IPS-18c (cell line): Measurements from ENCODE around the gene ZDHHC17.

Source experiments
- H3K4me3 ChIP-seq: 2 replicates; pipeline ENCODE4 v1.7.0; 2013; ENCODE audit warnings: low read depth, mild to moderate bottlenecking, low read length, moderate library complexity; ENCODE audit not compliant: insufficient read depth
- H3K9me3 ChIP-seq: one replicate; pipeline ENCODE4 v1.6.1; 2013; ENCODE audit warnings: mild to moderate bottlenecking, low read length, moderate library complexity; ENCODE audit not compliant: control insufficient read depth, insufficient read depth

Gene ZDHHC17

DNA sequence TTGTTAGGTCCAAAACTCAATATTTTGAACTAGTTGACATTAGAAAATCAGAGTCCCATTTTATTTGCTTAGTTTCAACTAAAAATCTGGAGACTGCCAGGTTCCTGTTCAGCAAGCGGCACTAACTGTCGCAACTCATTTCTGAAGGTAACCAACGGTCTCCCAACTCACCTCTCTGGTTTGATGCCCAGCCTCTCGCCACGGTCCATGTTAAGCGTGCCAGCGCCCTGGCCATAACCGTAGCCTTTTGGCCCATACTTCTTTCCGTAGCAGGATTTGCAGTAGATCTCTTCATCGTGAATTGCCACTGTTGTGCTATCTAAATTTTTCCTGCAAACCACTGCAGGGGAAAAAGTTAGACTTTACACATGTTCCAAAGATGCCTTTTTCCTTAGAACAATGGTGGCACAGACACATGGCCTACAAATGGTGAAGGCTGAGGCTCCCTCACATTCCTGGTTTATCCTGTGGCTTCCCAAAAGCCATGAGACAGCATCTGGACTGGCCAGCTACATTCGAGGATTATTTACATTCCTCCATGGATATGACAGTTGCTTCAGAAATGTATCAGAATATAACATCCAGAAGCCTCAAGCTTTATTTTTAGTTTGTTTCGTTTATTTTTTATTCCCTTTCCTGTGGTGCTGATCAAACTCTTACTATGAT, 99.2 kb downstream of the ZDHHC17 start:
- Histone ChIP-seq H3K9me3 (no peaks in the 10 kb centered on the region), H3K4me3 (no peak overlapping the region)

DNA sequence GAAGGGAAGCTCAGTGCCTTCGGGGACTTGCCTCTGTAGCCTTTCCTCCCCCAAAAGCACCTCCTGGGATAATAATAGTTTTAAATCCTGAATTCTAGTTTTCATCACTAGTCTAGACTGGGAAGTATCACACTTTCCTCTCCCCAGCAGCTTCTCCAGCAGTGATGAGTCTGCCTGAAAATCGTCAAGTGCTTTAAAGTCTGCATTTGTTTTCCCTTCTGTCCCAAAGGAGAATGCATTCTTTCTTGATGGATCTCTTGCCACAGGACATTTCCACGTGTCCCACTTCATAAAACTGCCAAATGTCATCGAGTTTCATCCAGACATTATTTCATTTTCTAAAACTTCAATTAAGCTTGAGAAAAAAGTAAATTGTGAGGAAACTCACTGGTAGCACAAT, 99.9 kb downstream of the ZDHHC17 start:
- no peaks in the 10 kb centered on the region for H3K9me3 ChIP-seq
- H3K4me3 ChIP-seq = no peak overlapping the region

DNA sequence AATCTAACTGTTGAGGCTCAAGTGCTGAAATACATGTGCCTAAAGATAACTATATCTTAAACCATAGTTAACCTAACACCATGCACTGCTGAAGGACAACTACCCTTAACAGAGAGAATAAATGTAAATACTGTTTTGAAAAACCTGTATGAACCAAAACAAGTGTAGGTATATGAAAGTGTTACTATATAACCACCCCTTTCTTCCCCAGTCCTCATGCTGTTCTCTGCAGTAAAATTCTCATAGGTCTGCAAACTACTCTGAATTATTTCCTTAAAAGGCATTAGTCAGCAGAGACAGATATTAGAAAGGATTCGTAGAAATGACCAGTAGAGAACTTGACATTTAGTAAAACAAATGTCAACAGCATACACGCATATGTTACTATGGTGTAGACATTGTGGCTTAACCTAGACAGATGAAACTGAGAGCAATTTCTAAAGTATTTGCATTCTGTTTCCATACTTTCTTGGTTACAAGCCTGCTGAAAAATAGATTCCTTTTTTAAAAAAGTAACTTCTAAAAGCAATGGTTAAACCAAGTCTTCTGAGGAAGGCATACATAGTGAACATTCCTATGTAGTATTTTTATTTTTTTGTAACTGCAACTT, 101.0 kb downstream of the ZDHHC17 start:
- H3K4me3 ChIP-seq = no peak overlapping the region
- H3K9me3 ChIP-seq = no peaks in the 10 kb centered on the region

DNA sequence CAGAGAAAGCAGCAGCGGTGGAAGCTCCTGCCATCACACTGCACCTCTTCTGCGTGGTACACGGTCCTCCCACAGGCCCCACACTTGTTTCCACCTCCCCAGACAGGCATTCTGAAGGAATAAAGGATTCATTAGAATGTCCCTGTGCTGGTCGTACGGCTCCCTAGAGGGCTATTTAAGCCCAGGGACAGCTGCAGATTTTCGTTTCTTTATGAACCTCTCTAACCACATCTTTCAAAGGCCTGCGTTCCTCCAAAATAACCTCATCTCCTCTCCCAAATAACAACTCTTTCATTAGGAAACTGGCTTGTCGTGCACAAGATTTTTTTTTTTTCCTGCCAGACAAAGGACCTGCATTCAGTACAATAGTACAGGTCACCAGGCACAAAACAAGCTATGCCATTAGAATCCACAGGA, 102.2 kb downstream of the ZDHHC17 start:
- H3K9me3 ChIP-seq = no peaks in the 10 kb centered on the region
- H3K4me3 ChIP-seq = no peak overlapping the region

DNA sequence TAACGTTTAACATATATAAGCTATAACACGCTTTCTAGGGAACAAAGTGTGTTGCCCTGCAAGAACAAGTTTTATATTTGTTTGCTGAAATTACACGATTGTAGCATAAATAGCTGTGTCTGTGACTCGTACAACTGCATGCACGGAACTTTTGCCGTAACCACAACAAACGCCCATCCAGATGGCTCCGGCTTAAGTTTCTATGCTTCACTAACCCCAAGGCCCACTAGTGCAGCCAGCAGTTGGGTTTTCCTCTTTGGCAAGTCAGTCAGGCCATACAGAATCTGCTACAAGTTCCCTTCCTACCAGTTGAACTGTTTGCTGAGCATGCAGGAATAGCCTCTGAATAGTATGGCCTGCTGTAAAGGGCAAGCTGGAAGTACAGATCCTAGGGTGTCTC, 102.8 kb downstream of the ZDHHC17 start:
- Histone ChIP-seq H3K4me3 (no peak overlapping the region), H3K9me3 (no peaks in the 10 kb centered on the region)

DNA sequence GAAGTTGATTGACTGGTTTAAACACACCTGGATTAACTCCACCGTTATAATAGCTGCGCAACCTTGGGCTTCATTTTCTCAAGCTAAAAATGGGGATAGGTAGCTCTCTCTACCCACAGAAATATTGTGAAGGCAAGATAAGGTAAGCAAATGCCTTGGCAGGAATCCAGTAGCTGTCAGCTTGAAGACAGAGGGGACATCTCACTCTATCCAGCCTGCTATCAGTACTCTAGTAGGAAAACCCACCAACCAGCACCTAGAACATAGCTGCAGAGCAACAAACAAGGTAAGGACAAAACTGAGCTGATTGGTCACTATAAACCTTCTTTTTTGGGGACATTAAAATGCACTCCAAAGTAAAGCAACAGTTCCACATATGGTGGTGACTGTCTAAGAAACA, 107.2 kb downstream of the ZDHHC17 start:
- Histone ChIP-seq H3K9me3 (no peaks in the 10 kb centered on the region), H3K4me3 (no peak overlapping the region)

DNA sequence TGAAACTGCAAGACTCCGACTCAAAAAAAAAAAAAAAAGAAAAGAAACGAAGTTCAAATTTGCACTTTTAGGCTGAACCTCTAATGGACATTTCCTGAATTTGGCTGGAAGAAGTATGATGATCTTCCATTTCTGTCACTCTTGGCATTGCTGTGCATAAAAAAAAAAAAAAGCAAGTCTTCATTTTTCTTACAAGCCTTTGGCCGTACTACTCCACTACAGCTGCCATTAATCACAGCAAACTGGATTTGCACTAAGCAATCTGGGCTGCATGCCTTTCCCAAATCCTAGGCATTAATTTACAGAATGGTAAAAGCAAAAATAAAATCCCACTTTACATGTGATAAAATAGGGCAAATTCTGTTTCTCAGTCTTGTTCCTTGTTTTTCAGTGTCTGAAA, 107.8 kb downstream of the ZDHHC17 start:
- H3K9me3 ChIP-seq = no peaks in the 10 kb centered on the region
- no peak overlapping the region for H3K4me3 ChIP-seq

DNA sequence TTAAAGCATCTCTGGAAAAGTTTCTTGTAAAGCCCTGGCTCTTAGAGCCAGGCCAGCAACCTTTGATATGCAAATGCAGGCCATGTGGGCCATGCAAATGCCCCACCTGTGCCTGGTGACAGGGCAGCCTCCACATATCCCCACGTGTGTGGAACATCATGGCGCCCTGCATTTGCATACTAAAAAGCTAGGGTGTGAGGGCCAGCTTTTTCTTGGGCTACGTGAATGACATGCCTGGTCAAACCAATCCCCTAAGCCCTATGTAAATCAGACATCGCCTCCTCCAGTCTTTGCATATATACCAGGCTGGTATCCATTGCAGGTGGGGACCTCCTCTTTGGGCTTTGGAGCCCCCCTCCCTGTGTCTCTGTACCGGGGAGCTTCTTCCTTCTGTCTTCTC, 108.5 kb downstream of the ZDHHC17 start:
- no peaks in the 10 kb centered on the region for H3K9me3 ChIP-seq
- no peak overlapping the region for H3K4me3 ChIP-seq

DNA sequence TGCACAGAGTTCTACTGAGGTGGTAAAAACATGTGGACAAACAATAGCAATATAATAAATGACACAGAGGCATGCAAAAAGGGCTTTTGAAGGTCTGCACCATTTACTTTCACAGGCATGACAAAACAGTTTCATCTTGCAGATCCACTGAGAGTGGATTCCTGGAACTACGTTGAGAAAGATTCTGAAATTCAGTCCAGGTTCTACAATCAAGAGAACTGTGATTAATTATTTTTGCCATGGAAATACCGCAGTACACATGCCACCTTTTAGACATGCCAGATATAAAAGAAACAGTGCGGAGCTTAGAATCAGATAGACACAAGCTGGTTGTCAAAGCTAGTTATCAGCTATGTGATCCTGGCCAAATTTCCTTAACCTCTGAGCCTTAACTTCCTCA, 110.1 kb downstream of the ZDHHC17 start:
- no peak overlapping the region for H3K4me3 ChIP-seq
- H3K9me3 ChIP-seq = no peaks in the 10 kb centered on the region

DNA sequence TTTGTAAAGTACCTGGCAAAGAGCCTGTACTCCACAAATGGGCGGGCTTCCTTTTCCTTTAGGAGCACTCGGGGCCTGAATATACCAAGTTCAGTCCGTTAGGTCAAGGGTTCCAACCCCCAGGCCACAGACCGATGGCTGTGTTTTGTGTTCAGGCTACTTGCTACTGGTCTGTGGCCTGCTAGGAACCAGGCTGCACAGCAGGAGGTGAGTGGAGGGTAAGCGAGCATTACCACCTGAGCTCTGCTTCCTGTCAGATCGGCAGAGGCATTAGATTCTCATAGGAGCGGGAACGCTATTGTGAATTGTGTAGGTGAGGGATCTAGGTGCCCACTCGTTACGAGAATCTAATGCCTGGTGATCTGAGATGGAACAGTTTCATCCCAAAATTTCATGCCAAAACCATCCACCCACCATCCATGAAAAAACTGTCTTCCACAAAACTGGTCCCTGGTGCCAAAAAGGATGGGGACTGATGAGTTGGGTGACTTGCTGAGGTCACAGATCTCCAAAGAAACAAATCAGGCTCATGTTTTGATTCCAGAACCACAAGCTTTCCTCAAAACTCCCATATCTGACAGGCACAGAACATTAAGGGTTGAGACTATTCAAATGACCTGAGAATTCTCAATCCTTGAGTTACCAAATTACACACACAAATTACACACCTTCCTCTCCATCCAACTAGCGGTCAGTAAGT, 110.7 kb downstream of the ZDHHC17 start:
- H3K9me3 ChIP-seq = no peaks in the 10 kb centered on the region
- no peak overlapping the region for H3K4me3 ChIP-seq

DNA sequence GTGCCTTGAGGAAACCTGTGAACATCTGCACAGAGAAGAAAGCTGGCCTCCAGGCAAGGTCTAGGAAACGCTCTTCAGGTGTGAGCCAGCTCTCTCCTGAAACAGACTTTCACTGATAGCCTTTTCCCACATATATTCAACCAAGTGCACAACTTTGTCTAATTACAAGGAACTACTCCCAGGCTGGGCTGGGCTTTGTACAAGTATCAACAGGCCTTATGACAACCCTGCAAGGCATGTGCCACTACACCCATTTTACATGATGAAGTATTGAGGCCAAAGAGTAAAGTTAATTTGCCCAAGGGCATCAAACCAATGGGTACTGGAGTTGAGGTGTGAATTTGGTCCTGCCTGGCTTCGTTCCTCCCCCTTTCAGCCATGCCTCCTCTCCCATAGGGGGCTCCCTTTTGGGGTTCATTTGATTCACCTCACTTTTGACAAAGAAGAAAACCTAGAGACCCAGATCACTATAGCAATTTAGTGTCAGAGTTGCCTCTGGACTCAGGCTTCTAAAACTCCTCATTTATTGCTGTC, 112.8 kb downstream of the ZDHHC17 start:
- Histone ChIP-seq H3K9me3 (no peaks in the 10 kb centered on the region), H3K4me3 (no peak overlapping the region)

DNA sequence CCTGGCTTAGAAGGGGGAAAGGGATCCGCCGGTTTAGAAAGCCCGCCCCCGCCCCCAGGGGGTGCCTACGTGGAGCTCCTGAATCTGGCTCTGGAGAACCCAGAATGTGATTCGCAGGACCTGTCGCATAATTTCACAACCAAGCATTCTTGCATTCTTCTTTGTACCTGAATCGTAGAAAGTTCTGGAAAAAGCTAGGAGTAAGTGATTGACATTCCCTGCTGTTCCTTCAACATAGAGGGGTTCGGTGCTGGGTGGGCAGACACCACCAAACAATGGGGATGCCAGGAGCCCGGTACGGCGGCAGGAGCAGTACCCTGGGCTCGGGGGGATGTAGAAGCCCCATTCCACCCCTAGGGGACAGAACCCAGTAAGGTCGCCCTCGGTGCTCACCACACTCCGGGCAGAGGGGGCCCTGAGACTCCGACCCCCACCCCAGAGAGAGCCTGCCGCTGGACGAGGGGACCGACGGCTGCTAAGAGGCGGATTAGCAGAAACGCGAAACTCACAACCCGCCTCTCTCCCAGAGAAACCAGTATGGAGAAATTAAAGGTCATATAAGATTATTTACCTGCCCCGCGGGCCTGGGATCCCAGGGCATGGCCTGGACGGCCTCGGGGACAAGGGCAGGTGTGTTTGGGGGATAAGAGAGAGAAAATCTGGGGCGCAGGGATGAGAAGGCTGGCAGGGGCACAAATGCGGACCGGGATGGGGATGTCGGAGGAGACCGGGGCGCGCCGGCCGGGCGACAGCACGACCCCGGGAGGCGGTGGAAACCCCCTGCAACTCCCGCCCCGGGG, 114.4 kb downstream of the ZDHHC17 start:
- Histone ChIP-seq H3K9me3 (no peaks in the 10 kb centered on the region), H3K4me3 (peak overlapping the region; percentile 92)

DNA sequence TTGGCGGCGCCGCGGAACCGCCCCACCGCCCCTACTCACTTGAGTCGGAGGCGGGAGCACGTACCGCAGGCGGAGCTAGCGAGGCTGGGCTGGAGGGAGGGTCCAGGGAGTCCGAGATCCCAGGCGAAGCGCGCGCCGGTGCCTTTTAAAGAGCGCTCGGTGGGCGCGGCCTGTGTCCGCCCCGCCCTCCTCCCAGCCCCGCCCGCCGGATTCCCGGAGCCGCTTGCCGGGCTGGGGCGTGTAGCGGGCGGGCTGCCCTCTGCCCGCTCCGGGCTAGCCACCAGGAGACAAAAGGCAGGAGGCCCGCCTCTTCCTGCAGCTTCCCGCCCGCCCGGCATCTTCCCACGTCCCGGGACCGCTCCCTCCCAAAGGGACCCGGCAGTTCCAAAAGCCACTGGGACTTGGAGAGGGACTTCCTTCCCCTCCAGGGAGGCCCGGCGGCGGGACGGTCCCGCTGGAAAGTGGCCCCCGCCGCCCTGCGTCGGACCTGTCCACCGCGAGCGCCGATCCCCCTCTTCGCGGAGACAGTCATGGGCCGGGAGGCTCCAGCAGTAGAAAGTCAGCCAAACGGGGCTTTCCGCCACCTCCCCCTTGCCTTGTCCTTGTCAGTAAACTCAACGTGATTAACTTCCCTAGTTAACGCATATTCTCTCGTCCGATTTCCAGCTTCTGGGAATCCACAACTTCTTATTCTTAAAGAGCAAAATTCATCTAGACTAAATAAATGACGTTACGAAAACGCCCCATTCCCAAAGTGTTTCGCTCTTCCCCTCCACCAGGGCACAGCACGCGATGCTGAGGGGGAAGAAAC, 115.2 kb downstream of the ZDHHC17 start, which contains the start of gene CSRP2:
Gene CSRP2 (minus strand): TSS at position 121 of the 811 bp plus-strand sequence. CDS start 12,759 bp downstream, outside the sequence.
- Histone ChIP-seq H3K9me3 (no peaks in the 10 kb centered on the region), H3K4me3 (peak within 1 kb of the TSS; percentile 92)

DNA sequence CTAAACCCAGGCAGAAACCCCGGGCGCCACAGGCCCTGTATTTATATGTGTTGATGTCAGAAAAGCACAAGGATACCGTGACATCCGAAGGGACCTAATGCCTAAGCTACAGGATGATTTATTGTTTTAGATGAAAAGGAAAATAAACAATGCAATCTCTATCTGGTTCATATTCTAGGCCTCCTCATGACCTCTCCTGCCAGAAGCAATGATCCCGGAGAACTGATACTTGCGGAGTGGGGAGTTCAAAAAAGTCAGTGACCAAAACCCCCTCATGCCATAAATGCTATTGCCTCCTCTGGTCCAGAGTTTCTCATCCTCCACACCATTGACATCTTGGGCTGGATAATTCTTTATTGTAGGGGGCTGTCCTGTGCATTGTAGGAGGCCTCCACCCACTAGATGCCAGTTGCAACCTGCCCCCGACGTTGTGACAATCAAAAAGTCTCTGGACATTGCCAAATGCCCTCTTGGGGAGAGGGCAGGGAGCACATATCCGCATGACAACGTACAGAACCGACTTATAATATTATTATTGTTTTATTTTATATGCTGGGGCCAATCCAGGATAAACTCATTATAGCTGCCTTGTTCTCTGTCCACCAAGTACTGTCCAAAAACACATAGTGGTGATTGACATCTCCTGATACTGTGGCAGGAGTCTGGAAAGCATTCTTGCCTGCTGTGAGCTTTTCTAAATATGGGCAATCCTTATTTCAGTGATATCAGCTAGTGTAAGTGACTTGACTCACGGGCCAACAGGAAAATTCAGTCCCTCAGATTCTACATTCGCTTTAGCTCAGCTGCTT, 116.0 kb downstream of the ZDHHC17 start:
- Histone ChIP-seq H3K9me3 (no peaks in the 10 kb centered on the region), H3K4me3 (peak overlapping the region; percentile 92; the same call in 1 of the 2 replicates)

DNA sequence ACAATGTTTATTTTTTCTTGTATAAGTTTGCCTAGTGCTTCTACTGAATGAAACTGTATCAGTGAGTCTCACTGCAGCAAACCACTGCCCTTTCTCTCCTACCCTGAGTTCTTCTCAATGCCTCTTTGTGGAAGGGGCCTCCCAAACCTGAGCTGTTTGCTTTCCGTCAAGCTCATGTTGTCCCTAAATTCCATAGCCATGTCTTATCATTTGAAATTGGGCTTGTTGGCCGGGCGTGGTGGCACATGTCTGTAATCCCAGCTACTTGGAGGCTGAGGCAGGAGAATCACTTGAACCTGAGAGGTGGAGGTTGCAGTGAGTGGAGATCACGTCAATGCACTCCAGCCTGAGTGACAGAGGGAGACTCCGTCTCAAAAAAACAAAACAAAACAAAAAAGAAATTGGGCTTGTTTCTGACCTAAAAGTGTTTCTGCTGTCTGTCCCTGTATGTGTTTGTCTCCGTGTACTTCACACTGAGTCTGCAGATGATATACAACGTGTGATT, 116.7 kb downstream of the ZDHHC17 start:
- H3K4me3 ChIP-seq = no peak overlapping the region
- H3K9me3 ChIP-seq = no peaks in the 10 kb centered on the region

DNA sequence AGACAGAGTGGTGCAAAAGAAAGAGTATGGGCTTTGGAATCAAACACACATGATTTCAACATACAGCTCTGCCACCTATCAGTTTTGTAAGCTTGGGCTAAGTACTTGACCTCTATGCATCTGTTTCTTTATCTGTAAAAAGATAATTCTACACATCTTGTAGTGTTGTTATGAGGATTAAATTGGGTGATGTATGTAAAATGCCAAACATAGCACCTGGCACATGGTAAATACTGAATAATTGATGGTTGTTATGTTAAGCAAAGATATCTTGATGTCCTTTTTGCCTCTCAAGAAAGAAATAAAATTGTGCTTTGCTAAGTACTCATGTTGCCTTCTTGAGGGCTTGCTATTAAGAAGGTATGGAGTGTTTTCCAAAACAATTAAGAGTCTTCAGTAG, 117.2 kb downstream of the ZDHHC17 start:
- Histone ChIP-seq H3K9me3 (no peaks in the 10 kb centered on the region), H3K4me3 (no peak overlapping the region)
